IMR-90 (cell line): Measurements from ENCODE around the gene HSPA1L. TPM values are rescaled to one million over a fixed set of nuclear protein-coding genes. Genes with fewer than 3 reads are reported as not detected.
"Not testable (repeated sequence)": the region's sequence is repeated elsewhere in the genome, so short reads cannot be mapped to it uniquely, and the experiment has no call there.

Experiments
- ATAC-seq: fragments of 200-7000 bp; cut with Tn5 transposase; 2 replicates; pipeline ENCODE4 v1.9.1; 2020; ENCODE audit warnings: low read depth, mild to moderate bottlenecking, moderate library complexity
- BruUV-seq: library from RNA; stranded (reverse); fragments of 400-500 nt; replicated peaks from 2 replicates; lab custom pipeline; 2021; lab: Mats Ljungman, UMichigan
- CTCF ChIA-PET: fragments of 300-600 bp; formaldehyde crosslinking; extraction: SDS; loops from one replicate; lab custom pipeline; 2021; ENCODE audit warnings: antibody characterized with exemption; lab: Yijun Ruan, JAX
- POLR2A ChIA-PET: fragments of 300-600 bp; sonication (Branson Sonifier 250); formaldehyde crosslinking; loops from one replicate; lab custom pipeline; 2022; ENCODE audit warnings: antibody characterized with exemption; ENCODE audit not compliant: unreplicated experiment; lab: Charles Lee
- DNase-seq: peaks from one replicate; pipeline ENCODE4 v3.0.0; 2013
- H2AFZ ChIP-seq: replicated peaks from 2 replicates; pipeline ENCODE3; 2013; ENCODE audit warnings: low read length, mild to moderate bottlenecking; ENCODE audit not compliant: poor library complexity
- H2AK5ac ChIP-seq: 2 replicates; pipeline ENCODE4 v1.6.1; 2013; ENCODE audit warnings: low read depth, low read length, inconsistent platforms
- H2AK9ac ChIP-seq: replicated peaks from 2 replicates; pipeline ENCODE3; 2013; ENCODE audit warnings: mild to moderate bottlenecking, low read depth, low read length, moderate library complexity; ENCODE audit not compliant: poor library complexity
- H2BK120ac ChIP-seq: 2 replicates; pipeline ENCODE4 v1.6.1; 2013; ENCODE audit warnings: low read depth, low read length, inconsistent platforms
- H2BK15ac ChIP-seq: 3 replicates; pipeline ENCODE4 v1.6.1; 2013; ENCODE audit warnings: low read depth, low read length, inconsistent platforms
- H2BK20ac ChIP-seq: 2 replicates; pipeline ENCODE4 v1.6.1; 2013; ENCODE audit warnings: low read depth, mild to moderate bottlenecking, inconsistent platforms, low read length, moderate library complexity
- H2BK5ac ChIP-seq: 2 replicates; pipeline ENCODE4 v1.6.1; 2013; ENCODE audit warnings: mild to moderate bottlenecking, low read depth, low read length, inconsistent platforms; ENCODE audit not compliant: poor library complexity, severe bottlenecking
- H3K14ac ChIP-seq: replicated peaks from 2 replicates; pipeline ENCODE4 v1.6.1; 2013; ENCODE audit warnings: low read depth, low read length, inconsistent platforms
- H3K18ac ChIP-seq: 2 replicates; pipeline ENCODE4 v1.6.1; 2013; ENCODE audit warnings: low read depth, low read length, control low read depth
- H3K23ac ChIP-seq: 2 replicates; pipeline ENCODE4 v1.6.1; 2013; ENCODE audit warnings: low read depth, low read length, inconsistent platforms
- H3K27ac ChIP-seq: 2 replicates; pipeline ENCODE4 v1.5.1; 2013; ENCODE audit warnings: mild to moderate bottlenecking, control low read depth, low read length; ENCODE audit not compliant: insufficient read depth
- H3K27me3 ChIP-seq: 2 replicates; pipeline ENCODE4 v1.6.1; 2013; ENCODE audit warnings: low read length; ENCODE audit not compliant: control insufficient read depth, insufficient read depth
- H3K36me3 ChIP-seq: 2 replicates; pipeline ENCODE4 v1.6.1; 2013; ENCODE audit warnings: low read length, mixed read lengths; ENCODE audit not compliant: control insufficient read depth, insufficient read depth
- H3K4ac ChIP-seq: 2 replicates; pipeline ENCODE4 v1.6.1; 2013; ENCODE audit warnings: low read depth, low read length, inconsistent platforms
- H3K4me1 ChIP-seq: 2 replicates; pipeline ENCODE4 v1.6.1; 2013; ENCODE audit warnings: low read length, mixed read lengths; ENCODE audit not compliant: control insufficient read depth, insufficient read depth
- H3K4me2 ChIP-seq: 2 replicates; pipeline ENCODE4 v1.6.1; 2013; ENCODE audit warnings: low read depth, mild to moderate bottlenecking, control low read depth, low read length, moderate library complexity
- H3K4me3 ChIP-seq: 2 replicates; pipeline ENCODE4 v1.5.1; 2013; ENCODE audit warnings: low read depth, mild to moderate bottlenecking, control low read depth, low read length, moderate library complexity; ENCODE audit not compliant: insufficient read depth
- H3K56ac ChIP-seq: 2 replicates; pipeline ENCODE4 v1.6.1; 2013; ENCODE audit warnings: low read length, inconsistent platforms; ENCODE audit not compliant: insufficient read depth; ENCODE audit errors: extremely low read depth
- H3K79me1 ChIP-seq, 2 experiments: 2 replicates each; pipeline ENCODE4 v1.6.1; 2013; ENCODE audit warnings: low read length in 2 of 2, inconsistent platforms in 1 of 2, low read depth in 1 of 2
- H3K9ac ChIP-seq: 2 replicates; pipeline ENCODE4 v1.6.1; 2013; ENCODE audit warnings: low read depth, low read length, control low read depth
- H3K9me1 ChIP-seq: 2 replicates; pipeline ENCODE4 v1.6.1; 2013; ENCODE audit warnings: low read length, inconsistent platforms; ENCODE audit not compliant: insufficient read depth
- H3K9me3 ChIP-seq: 2 replicates; pipeline ENCODE4 v1.6.1; 2013; ENCODE audit warnings: low read length; ENCODE audit not compliant: control insufficient read depth, insufficient read depth
- H4K20me1 ChIP-seq: 2 replicates; pipeline ENCODE4 v1.6.1; 2013; ENCODE audit warnings: low read length, inconsistent platforms; ENCODE audit not compliant: insufficient read depth
- H4K5ac ChIP-seq: 2 replicates; pipeline ENCODE4 v1.6.1; 2013; ENCODE audit warnings: mild to moderate bottlenecking, low read depth, low read length, control low read depth
- H4K8ac ChIP-seq, 2 experiments: 2 replicates each; pipeline ENCODE4 v1.6.1; 2013; ENCODE audit warnings: low read depth in 2 of 2, low read length in 2 of 2, control low read depth in 1 of 2, inconsistent platforms in 1 of 2
- H4K91ac ChIP-seq: 2 replicates; pipeline ENCODE4 v1.6.1; 2013; ENCODE audit warnings: low read depth, low read length, inconsistent platforms; ENCODE audit not compliant: insufficient read depth
- WGBS, 2 experiments: methylation state at CpG; one replicate each; pipeline versions ENCODE4 v1.1.5 to v1.1.7; 2013; ENCODE audit warnings: missing lambda C conversion rate in 2 of 2; ENCODE audit not compliant: insufficient read length in 1 of 2; ENCODE audit errors: extremely low coverage in 2 of 2; 5-methylcytosine and 5-hydroxymethylcytosine counted together
- dilution Hi-C: fragments of 300-500 bp; cut with HindIII; formaldehyde crosslinking; loops from one replicate; pipeline ENCODE4 v1.14.3; 2018; ENCODE audit warnings: low sequenced_read_pairs; ENCODE audit not compliant: unreplicated experiment
- in situ Hi-C: fragments of 300-500 bp; cut with MboI; formaldehyde crosslinking; loops from 3 replicates; pipeline ENCODE4 v1.14.3; 2019; ENCODE audit warnings: low sequenced_read_pairs, inconsistent platforms, mixed read lengths
- intact Hi-C: fragments of 100-400 bp; cut with micrococcal nuclease; formaldehyde crosslinking; loops from 2 replicates; pipeline ENCODE4 v1.10.0; 2022
- polyA plus RNA-seq, 3 experiments: library from polyadenylated mRNA; depleted of rRNA; stranded (reverse); fragments of >200 nt; gene quantifications; 2 replicates each; pipeline ENCODE4 v1.2.3, GENCODE V29; 2012; ENCODE audit warnings: low replicate concordance in 1 of 3
- total RNA-seq: library from RNA; depleted of rRNA; stranded (reverse); fragments of >200 nt; gene quantifications from 2 replicates; pipeline ENCODE4 v1.2.3, GENCODE V29; 2012

The HSPA1L gene
- total and polyA plus RNA-seq, 2 of the 4 experiments (the other 2 are of a cell fraction), result 0.97 to 1.3 TPM

DNA sequence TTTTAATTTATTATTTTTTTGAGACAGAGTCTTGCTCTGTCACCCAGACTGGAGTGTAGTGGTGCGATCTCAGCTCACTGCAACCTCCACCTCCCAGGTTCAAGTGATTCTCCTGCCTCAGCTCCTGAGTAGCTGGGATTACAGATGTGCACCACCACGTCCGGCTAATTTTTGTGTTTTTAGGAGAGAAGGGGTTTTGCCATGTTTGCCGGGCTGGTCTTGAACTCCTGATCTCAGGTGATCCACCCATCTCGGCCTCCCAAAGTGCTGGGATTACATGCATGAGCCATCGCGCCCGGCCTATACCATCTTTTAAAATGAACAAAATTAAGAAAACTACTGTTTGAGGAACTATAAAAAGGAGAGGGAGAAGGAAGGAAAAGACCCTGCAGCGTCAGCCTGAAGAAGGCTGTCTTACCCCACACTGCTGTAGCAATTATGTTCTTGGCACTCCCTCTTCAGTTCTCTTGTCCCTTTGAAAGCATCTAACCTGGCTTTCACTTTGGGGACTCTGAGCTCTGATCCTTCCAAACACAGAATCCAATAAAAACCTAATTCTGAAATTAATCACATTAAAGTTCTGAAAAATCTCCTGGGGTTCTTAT lies 8.6 kb upstream of the HSPA1L start:
- H3K4ac ChIP-seq, H4K5ac ChIP-seq, H2BK15ac ChIP-seq, H2AK5ac ChIP-seq, dilution Hi-C loops, in situ Hi-C loops, H3K14ac ChIP-seq, H2AFZ ChIP-seq, H4K91ac ChIP-seq, ATAC-seq, H3K36me3 ChIP-seq, H3K27me3 ChIP-seq, H2AK9ac ChIP-seq, H3K23ac ChIP-seq, H3K4me2 ChIP-seq, BruUV-seq, H3K4me3 ChIP-seq, H2BK5ac ChIP-seq, intact Hi-C loops, H3K9me1 ChIP-seq, H4K20me1 ChIP-seq, H2BK20ac ChIP-seq, H3K27ac ChIP-seq, H2BK120ac ChIP-seq, DNase-seq, H3K56ac ChIP-seq, POLR2A ChIA-PET, H4K8ac ChIP-seq, H3K18ac ChIP-seq, H3K9me3 ChIP-seq, H3K9ac ChIP-seq: not testable (repeated sequence)
- no CpG with 5 or more reads among the region's 9 CpGs for WGBS, 2 experiments
- H3K79me1 ChIP-seq, result peaks cover 5 to 37% of the 10 kb centered on the region in 2 experiments; a peak in 3 of 4 replicates
- peaks cover 10% of the 10 kb centered on the region for H3K4me1 ChIP-seq
- CTCF ChIA-PET, result interaction anchor here (1.3 to 1.5 kb wide), 2 partner anchors 16 to 129 kb away, joined by 3 read pairs; partner anchors contain the start of gene LSM2
